SU-DHL-6 (cell line): ENCODE results near the gene APOM.

Experiments used
- CTCF ChIP-seq: fragments of 200-600 bp; sonication (generic); IDR thresholded peaks from one replicate; pipeline ENCODE4 v1.5.1; 2017; ENCODE audit warnings: antibody characterized with exemption, mild to moderate bottlenecking, low read length, moderate library complexity; ENCODE audit not compliant: insufficient read depth, poor library complexity, severe bottlenecking
- EZH2phosphoT487 ChIP-seq: fragments of 200-600 bp; sonication (generic), shearing (Covaris generic); conservative IDR thresholded peaks from 2 replicates; pipeline ENCODE4 v1.6.1; 2018; ENCODE audit warnings: mild to moderate bottlenecking, antibody characterized with exemption, low read length, moderate library complexity, mixed read lengths

GRCh38 chr6:31639449-31639861 is 16.2 kb upstream of the APOM start:
- no peak for TF ChIP-seq CTCF
- TF ChIP-seq EZH2phosphoT487, result no peak
